ENCODE results near the gene IDUA.
"Not testable (repeated sequence)": the region's sequence is repeated elsewhere in the genome, so short reads cannot be mapped to it uniquely, and the experiment has no call there.

The IDUA gene

DNA sequence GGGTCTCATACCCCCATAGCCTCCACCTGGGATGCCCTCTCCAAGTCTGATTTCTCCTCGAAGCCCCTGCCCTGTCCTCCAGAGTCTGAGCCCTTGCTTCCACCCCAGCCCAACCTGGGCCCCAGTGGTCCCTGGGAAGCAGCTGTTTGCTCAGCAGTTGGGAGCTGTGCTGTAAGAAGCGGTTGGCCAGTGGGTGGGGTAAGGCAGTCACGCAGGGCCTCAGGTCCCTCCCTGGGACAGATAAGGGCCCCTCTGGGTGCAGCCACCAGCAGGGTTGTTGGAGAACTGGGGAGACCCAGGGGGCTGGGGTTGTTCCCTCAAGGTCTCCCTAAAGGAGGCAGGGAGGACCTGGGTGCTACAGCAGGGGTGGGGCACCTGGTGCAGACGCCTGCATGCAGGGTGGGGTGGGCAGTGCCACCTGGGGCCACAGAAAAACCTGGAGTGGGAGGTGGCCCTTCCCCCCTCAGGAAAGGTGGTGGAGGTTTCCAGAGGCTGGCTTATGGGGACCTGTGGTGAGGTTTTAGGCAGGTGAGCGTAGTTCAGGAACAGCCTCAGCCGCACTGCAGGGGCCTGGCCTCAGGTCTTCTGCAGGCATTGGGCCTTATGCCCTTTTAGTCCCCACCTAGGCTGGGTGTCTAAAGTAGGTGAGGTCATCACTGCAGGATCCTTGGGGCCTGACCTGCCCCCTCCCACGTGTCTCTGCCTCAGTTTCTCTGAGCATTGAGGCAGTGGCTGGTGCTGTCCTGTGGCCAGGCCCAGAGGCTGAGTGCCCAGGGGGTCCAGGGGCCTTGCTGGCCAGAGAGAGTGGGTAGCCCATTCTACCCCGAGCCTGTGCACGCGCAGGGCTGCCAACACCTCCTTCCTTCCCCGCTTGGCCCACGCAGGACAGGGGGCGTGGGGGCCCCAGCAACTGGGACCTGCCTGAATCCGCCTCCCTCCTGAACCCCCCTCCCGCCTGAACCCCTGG lies 9.5 kb downstream of the IDUA start:
- TF ChIP-seq FOXA1 (IDR thresholded peaks at IDR 0.05): no peak
- POLR2A ChIA-PET: no interaction called here
- CTCF ChIA-PET: no interaction called here
- DNase-seq (ENCODE audit: extremely low spot score): no peak

GRCh38 chr4:996997-997374 lies 10.1 kb downstream of the IDUA start:
- ChIA-PET CTCF (no interaction called here), POLR2A (no interaction called here)
- TF ChIP-seq FOXA1 (IDR thresholded peaks at IDR 0.05) (no peak), NFRKB (IDR thresholded peaks at IDR 0.05) (no peak), FOXM1 (IDR thresholded peaks at IDR 0.05; ENCODE audit: borderline replicate concordance) (no peak), ARNT (IDR thresholded peaks at IDR 0.05) (no peak), LEF1 (IDR thresholded peaks at IDR 0.05; ENCODE audit: borderline replicate concordance) (no peak), FOXK2 (IDR thresholded peaks at IDR 0.05) (no peak)
- no peak for DNase-seq (ENCODE audit: extremely low spot score)

GRCh38 chr4:997375-998071 lies 10.7 kb downstream of the IDUA start:
- ChIA-PET POLR2A (no interaction called here), CTCF (no interaction called here)
- DNase-seq (ENCODE audit: extremely low spot score): no peak
- TF ChIP-seq SP1 (IDR thresholded peaks at IDR 0.05) (no peak), FOXM1 (IDR thresholded peaks at IDR 0.05; ENCODE audit: borderline replicate concordance) (no peak), SUZ12 (IDR thresholded peaks at IDR 0.05) (no peak), ELF4 (IDR thresholded peaks at IDR 0.05) (no peak), LEF1 (IDR thresholded peaks at IDR 0.05; ENCODE audit: borderline replicate concordance) (no peak), PKNOX1 (IDR thresholded peaks at IDR 0.05) (no peak), ARNT (IDR thresholded peaks at IDR 0.05) (no peak)

- POLR2A ChIA-PET: interaction anchor here (1.0 kb wide), 1 partner anchor 11 kb away, joined by 4 read pairs; no protein-coding TSS in a partner anchor
- no peak for DNase-seq (ENCODE audit: extremely low spot score)
- CTCF ChIA-PET: no interaction called here
- TF ChIP-seq ARNT (IDR thresholded peaks at IDR 0.05) (no peak), BHLHE40 (IDR thresholded peaks at IDR 0.05; ENCODE audit: borderline replicate concordance) (no peak), LEF1 (IDR thresholded peaks at IDR 0.05; ENCODE audit: borderline replicate concordance) (no peak), FOXA1 (IDR thresholded peaks at IDR 0.05) (no peak), TARDBP (IDR thresholded peaks at IDR 0.05) (no peak), ELF4 (IDR thresholded peaks at IDR 0.05) (no peak), L3MBTL2 (conservative IDR thresholded peaks at IDR 0.05) (no peak), SUZ12 (IDR thresholded peaks at IDR 0.05) (no peak), PKNOX1 (IDR thresholded peaks at IDR 0.05) (no peak), FOXK2 (IDR thresholded peaks at IDR 0.05) (no peak)
Measured at GRCh38 chr4:998096-998691, 11.3 kb downstream of the IDUA start.

GRCh38 chr4:999240-999863 lies 12.5 kb downstream of the IDUA start:
- CTCF ChIA-PET; DNase-seq (ENCODE audit: extremely low spot score): not testable (repeated sequence)
- POLR2A ChIA-PET: interaction anchor here (1.0 kb wide), 1 partner anchor 12 kb away, joined by 4 read pairs; no protein-coding TSS in a partner anchor

DNA sequence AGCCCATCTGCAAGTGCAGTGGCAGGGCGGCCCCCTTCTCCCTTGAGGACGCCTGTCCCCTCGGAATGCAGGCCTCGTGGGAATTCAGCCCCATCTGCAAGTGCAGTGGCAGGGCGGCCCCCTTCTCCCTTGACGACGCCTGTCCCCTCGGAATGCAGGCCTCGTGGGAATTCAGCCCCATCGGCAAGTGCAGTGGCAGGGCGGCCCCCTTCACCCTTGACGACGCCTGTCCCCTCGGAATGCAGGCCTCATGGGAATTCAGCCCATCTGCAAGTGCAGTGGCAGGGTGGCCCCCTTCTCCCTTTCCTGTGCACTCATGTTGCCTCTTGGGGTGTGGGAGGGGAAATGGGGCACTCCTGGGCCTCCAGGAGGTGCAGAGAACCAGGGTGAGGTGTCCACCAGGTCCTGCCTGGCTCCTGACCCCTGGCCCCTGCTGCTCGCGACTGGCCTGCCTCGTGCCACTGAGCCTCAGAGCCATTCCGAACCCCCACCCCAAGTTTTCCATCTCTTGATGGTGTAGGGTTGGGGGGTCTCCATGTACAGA lies 13.1 kb downstream of the IDUA start:
- TF ChIP-seq L3MBTL2 (conservative IDR thresholded peaks at IDR 0.05) (no peak), PKNOX1 (IDR thresholded peaks at IDR 0.05) (no peak), FOXA1 (IDR thresholded peaks at IDR 0.05) (no peak), SUZ12 (IDR thresholded peaks at IDR 0.05) (no peak), TARDBP (IDR thresholded peaks at IDR 0.05) (no peak), ZNF384 (IDR thresholded peaks at IDR 0.05) (no peak), LEF1 (IDR thresholded peaks at IDR 0.05; ENCODE audit: borderline replicate concordance) (no peak), BHLHE40 (IDR thresholded peaks at IDR 0.05; ENCODE audit: borderline replicate concordance) (no peak), SP1 (IDR thresholded peaks at IDR 0.05) (no peak), HDGF (IDR thresholded peaks at IDR 0.05; ENCODE audit: borderline replicate concordance) (no peak), FOXM1 (IDR thresholded peaks at IDR 0.05; ENCODE audit: borderline replicate concordance) (no peak), CTBP1 (IDR thresholded peaks at IDR 0.05; ENCODE audit: borderline replicate concordance) (no peak), FOXK2 (IDR thresholded peaks at IDR 0.05) (no peak), NFRKB (IDR thresholded peaks at IDR 0.05) (no peak), ELF4 (IDR thresholded peaks at IDR 0.05) (no peak), ARNT (IDR thresholded peaks at IDR 0.05) (no peak)
- DNase-seq (ENCODE audit: extremely low spot score): no peak
- ChIA-PET POLR2A (no interaction called here), CTCF (no interaction called here)
